HEK293 (cell line): ENCODE measurements around the gene GSK3B.

Source experiments
- CTCF ChIA-PET: fragments of 350-600 bp; formaldehyde crosslinking; extraction: SDS; loops from one replicate; lab custom pipeline; 2021; ENCODE audit warnings: antibody characterized with exemption; lab: Yijun Ruan, JAX
- POLR2A ChIA-PET: fragments of 300-600 bp; formaldehyde crosslinking; extraction: SDS; loops from one replicate; lab custom pipeline; 2020; ENCODE audit warnings: antibody characterized with exemption, inconsistent platforms; lab: Yijun Ruan, JAX
- H3K27ac ChIP-seq: fragments of 200-500 bp; sonication (Bioruptor generic); 2 replicates; pipeline ENCODE4 v1.5.1; 2014; ENCODE audit warnings: low read depth, low read length, control low read depth, inconsistent platforms; ENCODE audit errors: extremely low read depth
- H3K36me3 ChIP-seq, 2 experiments: fragments of 200-500 bp in 1 of 2; sonication (Bioruptor generic) in 1 of 2; 1 replicate in 1 of 2; 2 replicates in 1 of 2; pipeline ENCODE4 v1.5.1; 2014 to 2017; ENCODE audit warnings: inconsistent platforms in 2 of 2, low read length in 2 of 2; ENCODE audit not compliant: control insufficient read depth in 2 of 2, insufficient read depth in 1 of 2
- H3K4me1 ChIP-seq: fragments of 200-500 bp; sonication (Bioruptor generic); 2 replicates; pipeline ENCODE4 v1.5.1; 2014; ENCODE audit warnings: mild to moderate bottlenecking, low read length, inconsistent platforms; ENCODE audit not compliant: control insufficient read depth, insufficient read depth
- H3K4me3 ChIP-seq: 2 replicates; pipeline ENCODE4 v1.5.1; 2011; ENCODE audit warnings: low read depth, mild to moderate bottlenecking, control low read depth, low read length, moderate library complexity
- H3K9me3 ChIP-seq: fragments of 200-500 bp; sonication (Bioruptor generic); 2 replicates; pipeline ENCODE4 v1.5.1; 2014; ENCODE audit warnings: low read depth, low read length, inconsistent platforms; ENCODE audit not compliant: control insufficient read depth, insufficient read depth
- BCL11B ChIP-seq: fragments of 450-650 bp; formaldehyde crosslinking; IDR thresholded peaks from 2 replicates; pipeline ENCODE4 v1.5.1; 2016; ENCODE audit warnings: low read depth, missing biosample characterization, missing genetic modification characterization
- GLI4 ChIP-seq: fragments of 450-650 bp; formaldehyde crosslinking; IDR thresholded peaks from 2 replicates; pipeline ENCODE4 v1.5.1; 2016; ENCODE audit warnings: missing biosample characterization, missing genetic modification characterization
- PRDM2 ChIP-seq: fragments of 450-650 bp; formaldehyde crosslinking; IDR thresholded peaks from 2 replicates; pipeline ENCODE4 v1.5.1; 2016; ENCODE audit warnings: missing biosample characterization, missing genetic modification characterization, borderline replicate concordance
- SCRT1 ChIP-seq: fragments of 450-650 bp; formaldehyde crosslinking; IDR thresholded peaks from 2 replicates; pipeline ENCODE4 v1.5.1; 2016; ENCODE audit warnings: missing biosample characterization, missing genetic modification characterization, borderline replicate concordance
- YY1 ChIP-seq: fragments of 450-650 bp; formaldehyde crosslinking; IDR thresholded peaks from 2 replicates; pipeline ENCODE4 v1.5.1; 2018; ENCODE audit warnings: missing biosample characterization, missing genetic modification characterization
- YY2 ChIP-seq: fragments of 450-650 bp; formaldehyde crosslinking; IDR thresholded peaks from 2 replicates; pipeline ENCODE4 v1.5.1; 2016; ENCODE audit warnings: missing biosample characterization, missing genetic modification characterization
- ZBTB17 ChIP-seq: fragments of 450-650 bp; formaldehyde crosslinking; IDR thresholded peaks from 2 replicates; pipeline ENCODE4 v1.5.1; 2016; ENCODE audit warnings: missing biosample characterization, missing genetic modification characterization
- ZNF138 ChIP-seq: fragments of 450-650 bp; formaldehyde crosslinking; IDR thresholded peaks from 2 replicates; pipeline ENCODE4 v1.5.1; 2016; ENCODE audit warnings: missing biosample characterization, missing genetic modification characterization, borderline replicate concordance
- ZNF140 ChIP-seq: fragments of 450-650 bp; formaldehyde crosslinking; IDR thresholded peaks from 2 replicates; pipeline ENCODE4 v1.5.1; 2016; ENCODE audit warnings: missing biosample characterization, missing genetic modification characterization
- ZNF266 ChIP-seq: fragments of 450-650 bp; formaldehyde crosslinking; IDR thresholded peaks from 2 replicates; pipeline ENCODE4 v1.5.1; 2016; ENCODE audit warnings: missing biosample characterization, missing genetic modification characterization, low read depth
- ZNF362 ChIP-seq: fragments of 450-650 bp; formaldehyde crosslinking; IDR thresholded peaks from 2 replicates; pipeline ENCODE4 v1.5.1; 2016; ENCODE audit warnings: missing biosample characterization, missing genetic modification characterization
- ZNF366 ChIP-seq: fragments of 450-650 bp; formaldehyde crosslinking; conservative IDR thresholded peaks from 2 replicates; pipeline ENCODE4 v1.5.1; 2016; ENCODE audit warnings: missing biosample characterization, missing genetic modification characterization
- ZNF37A ChIP-seq: fragments of 450-650 bp; IDR thresholded peaks from 2 replicates; pipeline ENCODE4 v1.5.1; 2018; ENCODE audit warnings: missing biosample characterization, missing genetic modification characterization
- ZNF433 ChIP-seq: fragments of 450-650 bp; formaldehyde crosslinking; IDR thresholded peaks from 2 replicates; pipeline ENCODE4 v1.5.1; 2016; ENCODE audit warnings: missing biosample characterization, missing genetic modification characterization, low read depth
- ZNF518A ChIP-seq: fragments of 450-650 bp; formaldehyde crosslinking; conservative IDR thresholded peaks from 2 replicates; pipeline ENCODE4 v1.5.1; 2016; ENCODE audit warnings: low read depth, missing biosample characterization, missing genetic modification characterization
- ZNF837 ChIP-seq: fragments of 450-650 bp; formaldehyde crosslinking; IDR thresholded peaks from 2 replicates; pipeline ENCODE4 v1.5.1; 2016; ENCODE audit warnings: missing biosample characterization, missing genetic modification characterization
- TF ChIP-seq, protein P1 (sequence below): fragments of 450-650 bp; formaldehyde crosslinking; IDR thresholded peaks from 2 replicates; pipeline ENCODE4 v1.5.1; 2016; ENCODE audit warnings: missing biosample characterization, missing genetic modification characterization
- TF ChIP-seq, protein P2 (sequence below): fragments of 450-650 bp; formaldehyde crosslinking; IDR thresholded peaks from 2 replicates; pipeline ENCODE4 v1.5.1; 2016; ENCODE audit warnings: missing biosample characterization, missing genetic modification characterization
- TF ChIP-seq, protein P3 (sequence below): fragments of 450-650 bp; formaldehyde crosslinking; IDR thresholded peaks from 2 replicates; pipeline ENCODE4 v1.5.1; 2016; ENCODE audit warnings: missing biosample characterization, missing genetic modification characterization

GSK3B gene

DNA sequence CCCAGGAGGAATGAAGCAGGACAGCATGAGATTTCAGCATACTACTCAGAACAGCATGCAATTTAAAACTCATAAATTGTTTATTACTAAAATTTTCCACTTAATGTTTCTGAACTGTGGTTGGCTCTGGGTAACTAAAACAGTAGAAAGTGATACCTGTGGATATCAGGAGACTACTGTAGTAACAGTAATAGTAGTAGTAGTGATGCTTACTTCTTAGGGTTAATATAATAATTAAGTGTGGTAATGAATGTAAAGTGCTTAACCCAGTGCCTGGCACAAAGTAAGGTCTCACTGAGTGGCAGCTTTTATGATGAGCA, 195.1 kb downstream of the GSK3B start:
- H3K36me3 ChIP-seq = peaks cover 0 to 19% of the 10 kb centered on the region in 2 experiments; a peak in 2 of 3 replicates
- no peak overlapping the region for H3K4me3 ChIP-seq
- no peaks in the 10 kb centered on the region for H3K9me3 ChIP-seq
- TF ChIP-seq PRDM2 (no peak), YY1 (tag by site-specific recombination) (no peak), ZNF138 (tag by site-specific recombination) (no peak), ZNF266 (tag by site-specific recombination) (no peak), ZNF837 (tag by site-specific recombination) (no peak), ZNF366 (tag by site-specific recombination) (no peak), SCRT1 (no peak), ZNF37A (tag by site-specific recombination) (no peak), GLI4 (no peak), YY2 (tag by site-specific recombination) (no peak), BCL11B (no peak), ZNF362 (tag by site-specific recombination) (no peak), ZNF518A (tag by site-specific recombination) (no peak), ZNF140 (tag by site-specific recombination) (no peak), ZNF433 (tag by site-specific recombination) (no peak), ZBTB17 (no peak)
- TF ChIP-seq, protein P1, sequence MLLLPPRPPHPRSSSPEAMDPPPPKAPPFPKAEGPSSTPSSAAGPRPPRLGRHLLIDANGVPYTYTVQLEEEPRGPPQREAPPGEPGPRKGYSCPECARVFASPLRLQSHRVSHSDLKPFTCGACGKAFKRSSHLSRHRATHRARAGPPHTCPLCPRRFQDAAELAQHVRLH (tag by site-specific recombination) = no peak
- TF ChIP-seq, protein P2, sequence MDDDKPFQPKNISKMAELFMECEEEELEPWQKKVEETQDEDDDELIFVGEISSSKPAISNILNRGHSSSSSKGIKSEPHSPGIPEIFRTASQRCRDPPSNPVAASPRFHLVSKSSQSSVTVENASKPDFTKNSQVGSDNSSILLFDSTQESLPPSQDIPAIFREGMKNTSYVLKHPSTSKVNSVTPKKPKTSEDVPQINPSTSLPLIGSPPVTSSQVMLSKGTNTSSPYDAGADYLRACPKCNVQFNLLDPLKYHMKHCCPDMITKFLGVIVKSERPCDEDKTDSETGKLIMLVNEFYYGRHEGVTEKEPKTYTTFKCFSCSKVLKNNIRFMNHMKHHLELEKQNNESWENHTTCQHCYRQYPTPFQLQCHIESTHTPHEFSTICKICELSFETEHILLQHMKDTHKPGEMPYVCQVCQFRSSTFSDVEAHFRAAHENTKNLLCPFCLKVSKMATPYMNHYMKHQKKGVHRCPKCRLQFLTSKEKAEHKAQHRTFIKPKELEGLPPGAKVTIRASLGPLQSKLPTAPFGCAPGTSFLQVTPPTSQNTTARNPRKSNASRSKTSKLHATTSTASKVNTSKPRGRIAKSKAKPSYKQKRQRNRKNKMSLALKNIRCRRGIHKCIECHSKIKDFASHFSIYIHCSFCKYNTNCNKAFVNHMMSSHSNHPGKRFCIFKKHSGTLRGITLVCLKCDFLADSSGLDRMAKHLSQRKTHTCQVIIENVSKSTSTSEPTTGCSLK (tag by site-specific recombination) = no peak
- TF ChIP-seq, protein P3, sequence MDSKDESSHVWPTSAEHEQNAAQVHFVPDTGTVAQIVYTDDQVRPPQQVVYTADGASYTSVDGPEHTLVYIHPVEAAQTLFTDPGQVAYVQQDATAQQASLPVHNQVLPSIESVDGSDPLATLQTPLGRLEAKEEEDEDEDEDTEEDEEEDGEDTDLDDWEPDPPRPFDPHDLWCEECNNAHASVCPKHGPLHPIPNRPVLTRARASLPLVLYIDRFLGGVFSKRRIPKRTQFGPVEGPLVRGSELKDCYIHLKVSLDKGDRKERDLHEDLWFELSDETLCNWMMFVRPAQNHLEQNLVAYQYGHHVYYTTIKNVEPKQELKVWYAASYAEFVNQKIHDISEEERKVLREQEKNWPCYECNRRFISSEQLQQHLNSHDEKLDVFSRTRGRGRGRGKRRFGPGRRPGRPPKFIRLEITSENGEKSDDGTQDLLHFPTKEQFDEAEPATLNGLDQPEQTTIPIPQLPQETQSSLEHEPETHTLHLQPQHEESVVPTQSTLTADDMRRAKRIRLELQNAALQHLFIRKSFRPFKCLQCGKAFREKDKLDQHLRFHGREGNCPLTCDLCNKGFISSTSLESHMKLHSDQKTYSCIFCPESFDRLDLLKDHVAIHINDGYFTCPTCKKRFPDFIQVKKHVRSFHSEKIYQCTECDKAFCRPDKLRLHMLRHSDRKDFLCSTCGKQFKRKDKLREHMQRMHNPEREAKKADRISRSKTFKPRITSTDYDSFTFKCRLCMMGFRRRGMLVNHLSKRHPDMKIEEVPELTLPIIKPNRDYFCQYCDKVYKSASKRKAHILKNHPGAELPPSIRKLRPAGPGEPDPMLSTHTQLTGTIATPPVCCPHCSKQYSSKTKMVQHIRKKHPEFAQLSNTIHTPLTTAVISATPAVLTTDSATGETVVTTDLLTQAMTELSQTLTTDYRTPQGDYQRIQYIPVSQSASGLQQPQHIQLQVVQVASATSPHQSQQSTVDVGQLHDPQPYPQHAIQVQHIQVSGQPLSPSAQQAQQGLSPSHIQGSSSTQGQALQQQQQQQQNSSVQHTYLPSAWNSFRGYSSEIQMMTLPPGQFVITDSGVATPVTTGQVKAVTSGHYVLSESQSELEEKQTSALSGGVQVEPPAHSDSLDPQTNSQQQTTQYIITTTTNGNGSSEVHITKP (tag by site-specific recombination) = no peak
- TF ChIP-seq, all 188 proteins: peak for 0
- H3K4me1 ChIP-seq = no peaks in the 10 kb centered on the region
- ChIA-PET CTCF (no interaction called here), POLR2A (no interaction called here)
- no peak overlapping the region for H3K27ac ChIP-seq
